Brain microvascular endothelial cell (primary cell): ENCODE data around the gene CHCHD3.
A peak's percentile ranks its signal among the peaks of the same experiment; 100 is the strongest.

ENCODE experiments used
- DNase-seq: peaks from one replicate; pipeline ENCODE4 v3.0.0-alpha.2; 2020
- H3K27ac ChIP-seq: fragments of 250-450 bp; sonication (Bioruptor Pico); 2 replicates; pipeline ENCODE4 v1.5.1; 2020; ENCODE audit warnings: mild to moderate bottlenecking, moderate library complexity
- H3K27me3 ChIP-seq: fragments of 250-450 bp; sonication (Bioruptor Pico); replicated peaks from 2 replicates; pipeline ENCODE4 v1.5.1; 2020; ENCODE audit warnings: mild to moderate bottlenecking
- H3K36me3 ChIP-seq: fragments of 250-450 bp; sonication (Bioruptor Pico); replicated peaks from 2 replicates; pipeline ENCODE4 v1.5.1; 2020; ENCODE audit warnings: mild to moderate bottlenecking
- H3K4me3 ChIP-seq: 2 replicates; pipeline ENCODE4 v1.5.1; 2011; ENCODE audit warnings: low read depth, mild to moderate bottlenecking, control low read depth, low read length, moderate library complexity
- in situ Hi-C: cut with HindIII; loops from 2 replicates; pipeline ENCODE4 v1.10.0; 2017; ENCODE audit warnings: low sequenced_read_pairs, low pct_ligation_motif_present
- TF ChIP-seq, protein P1 (sequence below): IDR thresholded peaks from 2 replicates; pipeline ENCODE4 v1.5.1; 2011; ENCODE audit warnings: low read depth, mild to moderate bottlenecking, moderate library complexity, low read length, control low read depth, inconsistent platforms; ENCODE audit errors: missing control alignments

Gene CHCHD3

DNA sequence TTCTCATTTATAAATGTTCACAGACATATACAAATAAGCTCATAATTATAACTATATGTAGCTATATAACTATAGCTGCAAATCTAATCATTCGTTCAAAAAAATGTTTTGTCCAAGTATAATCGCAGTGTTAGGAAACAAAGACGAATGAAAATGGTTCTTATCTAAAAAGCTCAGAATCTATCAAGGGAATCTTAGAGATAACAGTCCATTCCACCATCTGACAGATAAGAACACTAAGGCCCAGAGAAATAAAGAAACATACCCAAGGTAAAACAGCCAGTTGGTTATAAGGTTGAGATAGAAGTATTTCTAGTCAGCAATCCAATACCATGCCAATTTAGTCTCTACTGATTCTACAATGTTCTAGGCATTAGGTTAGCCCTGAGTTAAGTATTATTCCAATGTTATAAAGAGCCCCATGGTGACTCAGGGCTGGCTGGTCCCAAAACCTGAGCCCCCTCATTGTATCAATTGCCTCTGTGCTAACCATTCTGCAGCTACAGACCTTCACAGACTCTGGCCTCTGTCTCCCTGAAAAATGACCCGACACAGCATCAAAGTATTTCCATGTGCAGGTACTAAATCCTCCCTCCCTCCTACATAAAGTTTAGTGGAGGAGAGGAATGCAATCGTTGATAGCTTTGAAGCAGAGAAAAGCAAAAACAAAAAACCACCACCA, 30.0 kb downstream of the CHCHD3 start:
- in situ Hi-C loops: no loop called here
- Histone ChIP-seq H3K36me3 (no peaks in the 10 kb centered on the region), H3K27ac (no peak overlapping the region), H3K27me3 (no peaks in the 10 kb centered on the region), H3K4me3 (no peak overlapping the region)
- no peak for DNase-seq
- TF ChIP-seq, protein P1, sequence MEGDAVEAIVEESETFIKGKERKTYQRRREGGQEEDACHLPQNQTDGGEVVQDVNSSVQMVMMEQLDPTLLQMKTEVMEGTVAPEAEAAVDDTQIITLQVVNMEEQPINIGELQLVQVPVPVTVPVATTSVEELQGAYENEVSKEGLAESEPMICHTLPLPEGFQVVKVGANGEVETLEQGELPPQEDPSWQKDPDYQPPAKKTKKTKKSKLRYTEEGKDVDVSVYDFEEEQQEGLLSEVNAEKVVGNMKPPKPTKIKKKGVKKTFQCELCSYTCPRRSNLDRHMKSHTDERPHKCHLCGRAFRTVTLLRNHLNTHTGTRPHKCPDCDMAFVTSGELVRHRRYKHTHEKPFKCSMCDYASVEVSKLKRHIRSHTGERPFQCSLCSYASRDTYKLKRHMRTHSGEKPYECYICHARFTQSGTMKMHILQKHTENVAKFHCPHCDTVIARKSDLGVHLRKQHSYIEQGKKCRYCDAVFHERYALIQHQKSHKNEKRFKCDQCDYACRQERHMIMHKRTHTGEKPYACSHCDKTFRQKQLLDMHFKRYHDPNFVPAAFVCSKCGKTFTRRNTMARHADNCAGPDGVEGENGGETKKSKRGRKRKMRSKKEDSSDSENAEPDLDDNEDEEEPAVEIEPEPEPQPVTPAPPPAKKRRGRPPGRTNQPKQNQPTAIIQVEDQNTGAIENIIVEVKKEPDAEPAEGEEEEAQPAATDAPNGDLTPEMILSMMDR: no peak

DNA sequence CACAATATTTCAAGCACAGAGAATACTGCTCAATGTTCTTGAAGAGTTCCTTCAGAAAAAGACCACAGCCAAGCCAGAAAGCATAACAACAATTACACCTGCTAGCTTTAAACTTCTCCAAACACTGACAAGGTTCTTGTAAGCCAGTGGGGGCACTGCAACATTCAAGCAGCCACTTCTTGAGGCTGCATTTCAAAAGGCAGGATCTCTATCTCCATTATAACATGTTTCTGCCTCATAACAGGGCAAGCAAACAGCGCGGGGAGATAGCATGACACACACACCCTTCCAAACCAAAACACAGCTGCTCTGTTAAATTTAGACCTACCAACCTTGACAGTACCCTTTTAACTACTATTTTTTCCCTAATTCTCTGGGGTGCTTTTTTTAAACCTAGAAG, 30.8 kb downstream of the CHCHD3 start:
- no peaks in the 10 kb centered on the region for H3K27me3 ChIP-seq
- in situ Hi-C loops: no loop called here
- no peaks in the 10 kb centered on the region for H3K36me3 ChIP-seq
- peak; percentile 46 for DNase-seq
- TF ChIP-seq, protein P1: peak; percentile 64
- H3K4me3 ChIP-seq: no peak overlapping the region
- no peak overlapping the region for H3K27ac ChIP-seq

DNA sequence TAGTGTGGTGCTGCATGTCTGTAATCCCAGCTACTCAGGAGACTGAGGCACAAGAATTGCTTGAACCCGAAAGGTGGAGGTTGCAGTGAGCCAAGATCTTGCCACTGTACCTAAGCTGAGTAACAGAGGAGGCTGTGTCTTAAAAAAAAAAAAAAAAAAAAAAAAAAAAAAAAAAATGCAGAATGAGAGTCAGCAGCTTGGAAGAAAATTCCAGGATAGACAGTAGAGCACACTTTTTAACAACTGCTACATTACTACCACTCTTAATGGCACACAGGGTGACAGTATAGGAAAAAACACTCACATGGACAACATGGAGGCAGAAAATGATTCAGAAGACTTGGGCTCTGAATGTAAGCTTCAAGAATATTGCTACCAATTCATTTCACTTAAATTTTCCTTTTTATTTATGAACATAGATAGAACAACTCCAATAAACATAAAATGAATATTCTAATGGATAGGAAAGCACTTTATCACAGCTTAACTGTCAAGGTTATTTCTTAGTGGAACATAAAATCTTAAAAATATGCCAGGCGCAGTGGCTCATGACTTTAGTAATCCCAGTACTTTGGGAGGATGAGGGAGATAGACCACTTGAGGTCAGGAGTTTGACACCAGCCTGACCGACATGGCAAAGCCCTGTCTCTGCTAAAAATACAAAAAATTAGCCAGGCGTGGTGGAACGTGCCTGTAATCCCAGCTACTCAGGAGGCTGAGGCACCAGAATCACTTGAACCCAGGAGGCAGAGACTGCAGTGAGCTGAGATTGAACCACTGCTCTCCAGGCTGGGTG, 31.5 kb downstream of the CHCHD3 start:
- H3K27ac ChIP-seq: no peak overlapping the region
- no peaks in the 10 kb centered on the region for H3K27me3 ChIP-seq
- TF ChIP-seq, protein P1: no peak
- no peak for DNase-seq
- in situ Hi-C loops: no loop called here
- H3K36me3 ChIP-seq: no peaks in the 10 kb centered on the region
- no peak overlapping the region for H3K4me3 ChIP-seq

DNA sequence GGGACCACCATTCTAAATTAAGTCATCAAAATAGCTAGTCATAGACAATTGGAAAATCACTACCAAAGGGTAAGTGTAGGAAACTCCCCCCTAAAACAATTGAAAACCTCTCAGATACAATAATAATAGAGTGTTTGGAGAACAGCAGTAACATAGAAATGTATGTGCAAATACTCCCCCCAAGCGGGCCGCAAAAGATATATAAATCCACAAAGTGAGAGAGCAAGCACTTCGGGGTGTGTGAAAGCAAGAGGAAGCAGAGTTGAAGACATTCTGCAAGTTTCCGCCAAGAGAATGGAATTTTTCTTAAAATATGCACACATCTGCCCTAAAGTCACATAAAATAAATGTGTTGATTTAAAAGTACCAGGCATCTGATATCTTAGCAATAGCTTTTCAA, 33.3 kb downstream of the CHCHD3 start:
- no peaks in the 10 kb centered on the region for H3K36me3 ChIP-seq
- H3K4me3 ChIP-seq: no peak overlapping the region
- H3K27ac ChIP-seq: no peak overlapping the region
- no peak for DNase-seq
- no peaks in the 10 kb centered on the region for H3K27me3 ChIP-seq
- TF ChIP-seq, protein P1: no peak
- in situ Hi-C loops: no loop called here

DNA sequence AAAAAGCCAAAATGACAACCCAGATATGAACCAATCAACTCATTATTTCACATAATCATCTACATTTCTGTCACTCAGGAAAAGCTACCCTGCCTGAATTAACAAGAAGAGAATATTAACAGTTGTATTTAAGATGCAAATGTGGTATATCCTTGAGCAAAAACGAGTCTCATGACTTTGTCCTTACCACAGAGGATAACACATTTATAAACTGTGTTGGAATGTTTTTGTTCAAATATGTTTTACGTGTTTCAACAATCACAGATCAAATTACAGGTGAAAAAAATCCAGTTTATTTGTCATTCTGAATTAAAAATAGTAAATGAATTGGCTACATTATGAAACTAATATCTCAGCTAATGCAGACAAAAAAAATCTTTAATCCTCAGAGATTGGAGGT, 34.6 kb downstream of the CHCHD3 start:
- in situ Hi-C loops: no loop called here
- H3K27me3 ChIP-seq: no peaks in the 10 kb centered on the region
- H3K4me3 ChIP-seq: no peak overlapping the region
- H3K36me3 ChIP-seq: no peaks in the 10 kb centered on the region
- TF ChIP-seq, protein P1: no peak
- H3K27ac ChIP-seq: no peak overlapping the region
- no peak for DNase-seq
